H1 (cell line): ENCODE results near the gene KCNN4. TPM values are rescaled to one million over a fixed set of nuclear protein-coding genes. Genes with fewer than 3 reads are reported as not detected.
A peak's percentile ranks its signal among the peaks of the same experiment; 100 is the strongest.

ENCODE experiments used
- CTCF ChIA-PET: fragments of 300-600 bp; sonication (Branson Sonifier 250); formaldehyde crosslinking; loops from one replicate; lab custom pipeline; 2021; ENCODE audit not compliant: partially characterized antibody; lab: Charles Lee
- POLR2A ChIA-PET: fragments of 300-600 bp; sonication (Branson Sonifier 250); formaldehyde crosslinking; loops from one replicate; lab custom pipeline; 2021; ENCODE audit warnings: inconsistent platforms; ENCODE audit not compliant: partially characterized antibody; lab: Charles Lee
- DNase-seq, 2 experiments: peaks; one replicate each; pipeline versions ENCODE4 v3.0.0 to v3.0.0-alpha.2; 2010 to 2022; ENCODE audit warnings: low spot score in 2 of 2, low read depth in 1 of 2, mixed read lengths in 1 of 2
- FAIRE-seq: peaks from 2 replicates; lab custom pipeline; 2011; peaks lifted over from hg19 to GRCh38; lab: Jason Lieb, UNC
- H2AFZ ChIP-seq: 2 replicates; pipeline ENCODE4 v1.8.1; 2012; ENCODE audit warnings: low read length, inconsistent platforms
- H2AK5ac ChIP-seq: 2 replicates; pipeline ENCODE4 v1.6.1; 2013; ENCODE audit warnings: low read depth, low read length
- H2BK120ac ChIP-seq: replicated peaks from 2 replicates; pipeline ENCODE3; 2013; ENCODE audit warnings: low read depth, low read length, inconsistent platforms
- H2BK12ac ChIP-seq: 2 replicates; pipeline ENCODE4 v1.6.1; 2013; ENCODE audit warnings: low read depth, low read length
- H2BK15ac ChIP-seq: 2 replicates; pipeline ENCODE4 v1.6.1; 2013; ENCODE audit warnings: low read length
- H2BK20ac ChIP-seq: 2 replicates; pipeline ENCODE4 v1.6.1; 2013; ENCODE audit warnings: low read length
- H2BK5ac ChIP-seq: 2 replicates; pipeline ENCODE4 v1.6.1; 2013; ENCODE audit warnings: low read depth, low read length
- H3K14ac ChIP-seq: 2 replicates; pipeline ENCODE4 v1.6.1; 2013; ENCODE audit warnings: inconsistent platforms; ENCODE audit not compliant: insufficient read length
- H3K18ac ChIP-seq: 2 replicates; pipeline ENCODE4 v1.6.1; 2013; ENCODE audit warnings: low read length; ENCODE audit errors: extremely low read depth
- H3K23ac ChIP-seq: 2 replicates; pipeline ENCODE4 v1.6.1; 2013; ENCODE audit warnings: inconsistent platforms; ENCODE audit not compliant: insufficient read length
- H3K23me2 ChIP-seq: 2 replicates; pipeline ENCODE4 v1.6.1; 2013; ENCODE audit warnings: low read depth, low read length
- H3K27ac ChIP-seq: 2 replicates; pipeline ENCODE4 v1.6.1; 2011; ENCODE audit warnings: low read depth, low read length, inconsistent platforms
- H3K27me3 ChIP-seq, 4 experiments: replicated peaks in 1 of 4; 1 replicate in 1 of 4; 2 replicates in 3 of 4; pipeline versions ENCODE4 v1.6.1 to v1.8.1; 2011 to 2013; ENCODE audit warnings: low read length in 3 of 4, mild to moderate bottlenecking in 3 of 4, inconsistent platforms in 2 of 4, mixed read lengths in 2 of 4, moderate library complexity in 1 of 4; ENCODE audit not compliant: control insufficient read depth in 3 of 4, insufficient read depth in 3 of 4; ENCODE audit errors: extremely low read depth in 1 of 4
- H3K36me3 ChIP-seq, 4 experiments: 2 replicates each; pipeline versions ENCODE4 v1.6.1 to v1.8.1; 2011 to 2013; ENCODE audit warnings: mild to moderate bottlenecking in 4 of 4, low read length in 3 of 4, moderate library complexity in 2 of 4, control low read depth in 1 of 4, inconsistent platforms in 1 of 4; ENCODE audit not compliant: insufficient read depth in 4 of 4, control insufficient read depth in 2 of 4
- H3K4ac ChIP-seq: replicated peaks from 2 replicates; pipeline ENCODE3; 2013; ENCODE audit warnings: low read length, low read depth, mixed read lengths, inconsistent platforms; ENCODE audit not compliant: insufficient read length
- H3K4me1 ChIP-seq, 4 experiments: replicated peaks in 1 of 4; 1 replicate in 1 of 4; 2 replicates in 3 of 4; pipeline versions ENCODE4 v1.6.1 to v1.8.1; 2011 to 2013; ENCODE audit warnings: low read length in 3 of 4, inconsistent platforms in 2 of 4, mixed read lengths in 1 of 4; ENCODE audit not compliant: insufficient read depth in 4 of 4, control insufficient read depth in 3 of 4
- H3K4me2 ChIP-seq, 2 experiments: 2 replicates each; pipeline versions ENCODE4 v1.6.1 to v1.8.1; 2011 to 2013; ENCODE audit warnings: low read depth in 2 of 2, low read length in 2 of 2, control low read depth in 1 of 2, inconsistent platforms in 1 of 2, mild to moderate bottlenecking in 1 of 2; ENCODE audit not compliant: insufficient read depth in 1 of 2
- H3K4me3 ChIP-seq, 4 experiments: fragments of 200-600, 300-600 bp in 1 of 4; sonication (generic), shearing (Covaris generic), sonication (Bioruptor Twin) in 1 of 4; 2 replicates each; pipeline versions ENCODE4 v1.5.1 to v1.8.1; 2011 to 2016; ENCODE audit warnings: low read length in 4 of 4, low read depth in 3 of 4, control low read depth in 2 of 4, inconsistent platforms in 2 of 4, mild to moderate bottlenecking in 2 of 4, mixed read lengths in 1 of 4, moderate library complexity in 1 of 4; ENCODE audit not compliant: insufficient read depth in 2 of 4; ENCODE audit errors: extremely low read depth in 1 of 4
- H3K56ac ChIP-seq: replicated peaks from 2 replicates; pipeline ENCODE3; 2013; ENCODE audit warnings: low read depth, mild to moderate bottlenecking, mixed read lengths, low read length, inconsistent platforms; ENCODE audit not compliant: insufficient read length
- H3K79me1 ChIP-seq: 2 replicates; pipeline ENCODE4 v1.6.1; 2013; ENCODE audit warnings: low read depth, low read length, control low read depth
- H3K79me2 ChIP-seq, 2 experiments: 2 replicates each; pipeline versions ENCODE4 v1.6.1 to v1.8.1; 2012 to 2013; ENCODE audit warnings: low read length in 2 of 2, mild to moderate bottlenecking in 2 of 2, inconsistent platforms in 1 of 2; ENCODE audit not compliant: insufficient read depth in 2 of 2, control insufficient read depth in 1 of 2
- H3K9ac ChIP-seq, 4 experiments: replicated peaks in 1 of 4; 1 replicate in 1 of 4; 2 replicates in 3 of 4; pipeline versions ENCODE4 v1.6.1 to v1.8.1; 2011 to 2013; ENCODE audit warnings: low read depth in 3 of 4, low read length in 3 of 4, control low read depth in 2 of 4, mild to moderate bottlenecking in 2 of 4, moderate library complexity in 2 of 4, inconsistent platforms in 1 of 4; ENCODE audit errors: extremely low read depth in 1 of 4
- H3K9me3 ChIP-seq, 2 experiments: 2 replicates each; pipeline versions ENCODE4 v1.6.1 to v1.8.1; 2012 to 2013; ENCODE audit warnings: mild to moderate bottlenecking in 2 of 2, moderate library complexity in 2 of 2, control low read depth in 1 of 2, inconsistent platforms in 1 of 2, low read depth in 1 of 2, low read length in 1 of 2, mixed read lengths in 1 of 2; ENCODE audit not compliant: insufficient read depth in 2 of 2
- H4K20me1 ChIP-seq, 2 experiments: replicated peaks in 1 of 2; 2 replicates each; pipeline versions ENCODE3 to v1.8.1; 2011 to 2013; ENCODE audit warnings: inconsistent platforms in 2 of 2, low read length in 2 of 2, mild to moderate bottlenecking in 1 of 2; ENCODE audit not compliant: insufficient read depth in 2 of 2, control insufficient read depth in 1 of 2
- H4K5ac ChIP-seq: 2 replicates; pipeline ENCODE4 v1.6.1; 2013; ENCODE audit warnings: low read length, low read depth, mixed read lengths, inconsistent platforms; ENCODE audit not compliant: insufficient read length
- H4K8ac ChIP-seq: 2 replicates; pipeline ENCODE4 v1.8.0; 2013; ENCODE audit warnings: mild to moderate bottlenecking, moderate library complexity, low read length, inconsistent platforms; ENCODE audit not compliant: insufficient read depth; ENCODE audit errors: extremely low read depth
- H4K91ac ChIP-seq: replicated peaks from 2 replicates; pipeline ENCODE3; 2013; ENCODE audit warnings: low read length, mixed read lengths, inconsistent platforms; ENCODE audit not compliant: insufficient read length
- BRCA1 ChIP-seq: IDR thresholded peaks from 2 replicates; pipeline ENCODE4 v1.6.1; 2012; ENCODE audit warnings: low read depth, low read length, improper control_type of control experiment
- FOSL1 ChIP-seq: IDR thresholded peaks from 2 replicates; pipeline ENCODE4 v1.6.1; 2011; ENCODE audit warnings: mild to moderate bottlenecking, low read depth, low read length, moderate library complexity; ENCODE audit not compliant: insufficient read depth
- HDAC6 ChIP-seq: IDR thresholded peaks from one replicate; pipeline ENCODE4 v1.7.1; 2012; ENCODE audit warnings: low read depth, mild to moderate bottlenecking, inconsistent platforms, low read length, moderate library complexity
- POLR2AphosphoS5 ChIP-seq: IDR thresholded peaks from 2 replicates; pipeline ENCODE4 v1.6.1; 2011; ENCODE audit warnings: low read depth, low read length
- RAD21 ChIP-seq, 2 experiments: IDR thresholded peaks in 1 of 2; conservative IDR thresholded peaks in 1 of 2; 2 replicates each; pipeline ENCODE4 v1.6.1; 2011; ENCODE audit warnings: low read depth in 2 of 2, low read length in 2 of 2, improper control_type of control experiment in 1 of 2, inconsistent platforms in 1 of 2, mild to moderate bottlenecking in 1 of 2, moderate library complexity in 1 of 2
- RFX5 ChIP-seq: IDR thresholded peaks from 2 replicates; pipeline ENCODE4 v1.6.1; 2011; ENCODE audit warnings: low read depth, low read length, improper control_type of control experiment, borderline replicate concordance
- RXRA ChIP-seq: IDR thresholded peaks from 2 replicates; pipeline ENCODE4 v1.6.1; 2011; ENCODE audit warnings: low read depth, mild to moderate bottlenecking, low read length, moderate library complexity; ENCODE audit not compliant: insufficient read depth
- SP2 ChIP-seq: IDR thresholded peaks from 2 replicates; pipeline ENCODE4 v1.6.1; 2012; ENCODE audit warnings: mild to moderate bottlenecking, low read length, inconsistent platforms
- TAF1 ChIP-seq: IDR thresholded peaks from 2 replicates; pipeline ENCODE4 v1.6.1; 2011; ENCODE audit warnings: mild to moderate bottlenecking, low read depth, low read length
- TEAD4 ChIP-seq: IDR thresholded peaks from 2 replicates; pipeline ENCODE4 v1.6.1; 2012; ENCODE audit warnings: low read depth, low read length, inconsistent platforms, mixed read lengths
- YY1 ChIP-seq: IDR thresholded peaks from 2 replicates; pipeline ENCODE4 v1.6.1; 2011; ENCODE audit warnings: low read depth, mild to moderate bottlenecking, low read length
- WGBS, 2 experiments: shearing (Covaris generic) in 1 of 2; methylation state at CpG; one replicate each; pipeline versions ENCODE4 v1.1.6 to v1.1.7; 2013 to 2015; ENCODE audit warnings: low lambda C conversion rate in 2 of 2, mixed read lengths in 2 of 2, inconsistent platforms in 1 of 2, low coverage in 1 of 2, missing lambda C conversion rate in 1 of 2; ENCODE audit not compliant: insufficient replicate concordance in 2 of 2, insufficient coverage in 1 of 2, insufficient read length in 1 of 2; ENCODE audit errors: extremely low coverage in 1 of 2, missing lambda C conversion rate in 1 of 2; 5-methylcytosine and 5-hydroxymethylcytosine counted together
- polyA plus RNA-seq, 7 experiments: library from polyadenylated mRNA; depleted of rRNA in 3 of 7; stranded (reverse) in 5 of 7; unstranded in 2 of 7; fragments of >200 nt in 5 of 7; fragments of 200-250 nt in 2 of 7; gene quantifications; 1 replicate in 5 of 7; 2 replicates in 1 of 7; 4 replicates in 1 of 7; pipeline versions ENCODE4 v1.2.1 to v1.2.3, GENCODE V29; 2011 to 2013; ENCODE audit warnings: missing spikeins in 2 of 7, mixed read lengths in 2 of 7
- total RNA-seq: library from RNA; stranded (reverse); fragmentation: NEBNext Ultra II Directional; extraction: Animal tissue kit (Norgen Biotek cat#: 25700); gene quantifications from 2 replicates; pipeline ENCODE4 v1.2.1, GENCODE V29; 2021

Gene KCNN4
- total and polyA plus RNA-seq, 2 of the 8 experiments (the other 6 are each of a cell fraction or from before 2014, with no cell fraction given), result 0.78 to 1.5 TPM

DNA sequence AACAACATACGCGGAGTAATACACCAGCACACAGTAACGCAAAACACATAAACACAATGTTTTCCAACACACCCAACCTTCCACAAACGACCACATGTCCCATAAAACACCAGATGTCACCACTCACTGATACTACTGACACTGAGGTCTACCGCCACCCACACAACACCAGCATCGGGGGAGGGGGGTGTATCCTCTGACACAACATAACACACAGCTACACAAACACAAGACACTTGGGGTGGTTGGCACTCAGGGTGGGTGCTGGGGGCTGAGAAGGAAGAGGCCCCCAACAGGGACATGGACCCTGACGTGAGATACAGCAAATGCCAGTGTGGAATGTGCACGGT, 1.5 kb upstream of the KCNN4 start:
- Histone ChIP-seq H3K23me2 (0 out of 2 replicates have a peak, but pooled peaks cover 2% of the 10 kb centered on the region), H3K36me3 (no peaks in the 10 kb centered on the region), H2BK20ac (no peak overlapping the region), H3K27ac (no peak overlapping the region), H4K20me1 (peaks cover 0 to 4% of the 10 kb centered on the region in 2 experiments), H2BK120ac (no peak overlapping the region), H3K9ac (no peak overlapping the region), H2BK12ac (peak overlapping the region; percentile 92; the same call in 1 of the 2 replicates), H3K79me2 (no peaks in the 10 kb centered on the region), H3K56ac (no peak overlapping the region), H3K4ac (no peak overlapping the region), H3K18ac (no peak overlapping the region; the same call in 1 of the 2 replicates), H4K8ac (no peak overlapping the region), H3K9me3 (no peaks in the 10 kb centered on the region), H3K23ac (no peak overlapping the region), H3K4me3 (no peak overlapping the region), H4K91ac (peak overlapping the region; percentile 87), H4K5ac (no peak overlapping the region), H3K14ac (no peak overlapping the region), H3K79me1 (no peaks in the 10 kb centered on the region; the same call in 1 of the 2 replicates), H3K4me2 (no peak overlapping the region), H2BK15ac (0 out of 2 replicates have a peak overlapping the region, but pooled peaks have one; percentile 75), H2AFZ (no peak overlapping the region), H3K4me1 (peaks cover 0 to 9% (median 6%) of the 10 kb centered on the region in 4 experiments; a peak in 5 of 7 replicates), H2BK5ac (peak overlapping the region; percentile 87), H3K27me3 (no peaks in the 10 kb centered on the region; a peak in 1 of 7 replicates), H2AK5ac (0 out of 2 replicates have a peak overlapping the region, but pooled peaks have one; percentile 40)
- POLR2A ChIA-PET, result no interaction called here
- DNase-seq, result no peak
- CTCF ChIA-PET, result interaction anchor here (37.0 kb wide), 1 partner anchor 26 kb away, joined by 703 read pairs; the partner anchor contains the start of gene SMG9
- WGBS, 2 experiments, result 72% methylated on average over 8 of the region's 8 CpGs; no CpG with 5 or more reads in 1 of the 2 experiments
- no peak for FAIRE-seq
- TF ChIP-seq SP2 (no peak), RAD21 (IDR thresholded peaks at IDR 0.05 in 1 of 2, conservative IDR thresholded peaks at IDR 0.05 in 1 of 2; ENCODE audit: low read depth in 2 of 2, low read length in 2 of 2) (no peak), RFX5 (no peak), POLR2AphosphoS5 (no peak), RXRA (no peak), TAF1 (no peak), HDAC6 (no peak), YY1 (no peak), TEAD4 (no peak), FOSL1 (no peak), BRCA1 (no peak)
